ENCODE data around the gene CCDC112. TPM values are rescaled to one million over a fixed set of nuclear protein-coding genes. Genes with fewer than 3 reads are reported as not detected.
"Not testable (repeated sequence)": the region's sequence is repeated elsewhere in the genome, so short reads cannot be mapped to it uniquely, and the experiment has no call there.

Gene CCDC112, protein sequence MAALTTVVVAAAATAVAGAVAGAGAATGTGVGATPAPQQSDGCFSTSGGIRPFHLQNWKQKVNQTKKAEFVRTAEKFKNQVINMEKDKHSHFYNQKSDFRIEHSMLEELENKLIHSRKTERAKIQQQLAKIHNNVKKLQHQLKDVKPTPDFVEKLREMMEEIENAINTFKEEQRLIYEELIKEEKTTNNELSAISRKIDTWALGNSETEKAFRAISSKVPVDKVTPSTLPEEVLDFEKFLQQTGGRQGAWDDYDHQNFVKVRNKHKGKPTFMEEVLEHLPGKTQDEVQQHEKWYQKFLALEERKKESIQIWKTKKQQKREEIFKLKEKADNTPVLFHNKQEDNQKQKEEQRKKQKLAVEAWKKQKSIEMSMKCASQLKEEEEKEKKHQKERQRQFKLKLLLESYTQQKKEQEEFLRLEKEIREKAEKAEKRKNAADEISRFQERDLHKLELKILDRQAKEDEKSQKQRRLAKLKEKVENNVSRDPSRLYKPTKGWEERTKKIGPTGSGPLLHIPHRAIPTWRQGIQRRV
- total RNA-seq, result 7.4 TPM

DNA sequence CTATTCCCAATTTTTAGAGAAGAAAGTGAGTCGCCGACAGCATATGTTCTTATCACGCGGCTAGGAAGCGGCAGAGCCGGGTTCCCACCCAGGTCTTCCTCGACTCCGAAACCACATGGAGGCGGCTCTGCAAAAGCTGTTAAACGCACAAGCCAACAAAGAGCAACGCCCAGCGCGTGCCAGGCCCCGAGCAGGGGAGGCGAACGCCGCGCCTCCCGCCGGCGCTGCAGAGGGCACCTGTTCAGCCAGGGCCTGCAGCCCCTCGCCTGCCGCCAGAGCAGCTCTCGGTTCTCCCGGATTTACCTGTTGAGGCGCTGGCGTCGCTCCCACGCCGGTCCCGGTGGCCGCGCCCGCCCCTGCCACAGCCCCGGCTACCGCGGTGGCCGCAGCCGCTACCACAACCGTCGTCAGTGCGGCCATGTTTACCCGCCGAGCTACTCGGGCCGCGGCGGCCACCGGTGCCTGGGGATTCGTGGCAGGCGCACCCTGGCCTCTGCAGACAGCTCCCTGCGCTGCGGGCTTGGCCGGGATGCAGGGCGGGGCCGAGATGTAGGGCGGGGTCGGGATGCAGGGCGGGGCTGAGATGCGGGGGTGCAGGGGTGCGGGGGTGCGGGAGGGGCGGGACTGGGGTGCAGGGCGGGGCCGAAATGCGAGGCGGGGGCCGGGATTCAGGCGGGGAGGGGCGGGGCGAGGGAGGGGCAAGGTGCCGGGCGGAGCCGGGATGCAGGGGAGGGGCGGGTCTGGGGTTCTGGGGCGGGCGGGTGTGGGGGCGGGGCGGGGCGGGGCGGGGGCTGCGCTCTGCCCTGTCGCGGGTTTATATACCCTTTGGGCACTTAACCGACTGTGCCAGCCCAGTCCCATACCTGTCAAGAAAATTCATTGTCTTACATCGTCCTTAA, at the start of gene CCDC112:
Gene CCDC112 (minus strand): TSS at position 531 of the 899 bp plus-strand sequence. CDS start 111 bp downstream, at position 420.
- DNase-seq (ENCODE audit: low spot score), result peak; percentile 87

DNA sequence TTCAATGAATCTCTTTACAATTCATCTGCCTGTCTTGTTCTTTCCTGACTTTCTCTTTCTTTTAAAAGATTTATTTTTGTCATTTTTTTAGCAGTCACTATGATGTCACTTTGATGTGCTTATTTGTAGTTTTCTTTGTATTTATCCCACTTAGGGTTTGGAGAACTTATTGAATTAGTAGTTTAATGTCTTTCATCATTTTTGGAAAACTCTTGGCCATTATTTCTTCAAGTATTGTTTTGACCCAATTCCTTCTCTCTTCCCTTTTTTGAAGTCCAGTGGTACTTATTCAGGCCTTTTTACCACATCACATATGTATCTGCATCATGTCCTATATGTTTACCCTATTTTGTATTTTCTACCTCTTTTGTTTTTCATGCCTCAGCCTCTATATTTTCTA, 48.9 kb upstream of the CCDC112 start:
- no peak for DNase-seq (ENCODE audit: low spot score)

DNA sequence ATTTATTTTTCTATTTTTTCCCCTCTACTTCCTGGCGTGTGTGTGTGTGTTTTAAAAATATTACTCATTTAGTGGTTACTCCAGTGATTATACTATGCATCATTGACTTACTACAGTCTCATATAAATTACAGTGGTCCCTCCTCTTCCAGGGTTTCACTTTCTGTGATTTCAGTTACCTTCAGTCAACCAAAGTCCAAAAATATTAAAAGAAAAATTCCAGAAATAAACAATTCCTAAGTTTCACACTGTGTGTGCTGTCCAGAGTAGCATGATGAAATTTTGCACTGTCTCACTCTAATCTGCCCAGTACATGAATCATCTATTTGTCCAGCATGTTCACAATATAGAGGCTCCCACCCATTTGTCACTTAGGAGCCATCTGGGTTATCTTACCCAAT, 47.4 kb upstream of the CCDC112 start:
- no peak for DNase-seq (ENCODE audit: low spot score)

DNA sequence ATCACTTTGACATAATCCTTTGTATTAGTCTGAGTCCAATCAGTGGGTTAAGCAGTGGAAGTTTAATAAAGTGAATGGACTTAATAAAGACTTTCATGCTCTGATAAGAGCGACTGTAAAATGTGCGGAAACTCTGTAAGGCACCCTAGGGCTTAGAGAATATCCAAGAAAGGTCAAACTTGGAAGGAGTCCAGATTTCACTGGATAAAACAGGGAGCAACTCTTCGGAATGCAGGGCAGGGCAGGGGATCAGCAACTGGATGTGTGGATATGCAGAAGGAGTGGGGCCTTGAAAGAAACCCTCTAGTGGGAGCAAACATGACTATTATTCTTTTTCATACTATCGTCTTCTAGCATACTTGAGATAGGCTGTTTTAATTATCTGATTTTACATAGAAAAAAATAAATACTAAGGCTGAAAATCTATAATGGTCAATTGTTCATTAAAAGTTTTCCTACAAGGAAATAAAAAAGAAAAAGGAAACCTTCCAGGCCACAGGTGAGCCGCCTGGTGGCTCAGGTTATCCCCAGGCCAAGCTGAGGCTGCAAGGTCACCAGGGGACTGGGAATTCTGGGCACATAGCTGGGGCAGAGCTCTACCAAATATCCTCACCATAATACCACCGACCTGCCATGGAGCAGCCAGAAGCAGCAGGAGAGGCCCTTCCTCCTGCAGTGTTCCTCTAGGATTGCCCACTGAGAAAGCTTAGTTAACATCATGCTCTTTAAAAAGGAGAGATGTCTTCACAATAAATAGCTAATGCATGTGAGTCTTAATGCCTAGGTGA, 46.3 kb upstream of the CCDC112 start:
- DNase-seq (ENCODE audit: low spot score), result no peak

DNA sequence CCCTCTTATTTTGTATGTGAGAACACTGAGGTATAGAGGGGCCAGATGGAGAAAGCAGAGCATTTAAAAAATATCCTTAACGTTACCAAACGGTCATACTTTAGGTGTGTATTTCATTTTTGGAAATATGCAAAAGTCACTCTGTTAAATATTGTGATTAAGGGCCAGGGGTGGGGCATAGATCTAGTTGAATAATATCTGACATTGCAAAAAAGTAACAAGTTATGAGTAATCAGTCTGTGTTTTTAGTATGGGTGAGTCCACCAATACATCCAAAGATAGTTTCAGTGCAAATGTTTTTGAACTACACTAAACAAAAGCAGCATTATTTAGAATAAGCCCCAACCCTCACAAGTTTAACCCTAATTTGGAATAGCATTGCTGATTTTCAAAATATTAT, 45.3 kb upstream of the CCDC112 start:
- no peak for DNase-seq (ENCODE audit: low spot score)

DNA sequence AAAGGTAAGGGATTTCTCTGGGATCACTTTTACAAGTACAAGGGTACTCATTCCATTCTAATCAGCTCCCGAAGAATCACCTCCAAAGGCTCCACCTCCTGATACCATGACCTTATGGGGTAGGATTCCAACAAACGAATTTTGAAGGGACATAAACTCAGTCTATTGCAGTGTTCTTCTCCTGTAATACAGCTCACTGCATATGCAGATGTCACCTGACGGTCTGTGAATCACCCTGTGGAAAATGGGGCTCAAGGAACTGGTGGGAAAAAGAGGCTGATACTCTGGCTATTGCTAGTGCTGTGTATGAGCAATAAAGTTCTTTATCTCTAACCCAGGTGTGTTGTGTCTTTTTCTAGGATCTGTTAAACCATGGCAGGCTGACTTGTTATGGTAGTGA, 42.4 kb upstream of the CCDC112 start:
- no peak for DNase-seq (ENCODE audit: low spot score)

DNA sequence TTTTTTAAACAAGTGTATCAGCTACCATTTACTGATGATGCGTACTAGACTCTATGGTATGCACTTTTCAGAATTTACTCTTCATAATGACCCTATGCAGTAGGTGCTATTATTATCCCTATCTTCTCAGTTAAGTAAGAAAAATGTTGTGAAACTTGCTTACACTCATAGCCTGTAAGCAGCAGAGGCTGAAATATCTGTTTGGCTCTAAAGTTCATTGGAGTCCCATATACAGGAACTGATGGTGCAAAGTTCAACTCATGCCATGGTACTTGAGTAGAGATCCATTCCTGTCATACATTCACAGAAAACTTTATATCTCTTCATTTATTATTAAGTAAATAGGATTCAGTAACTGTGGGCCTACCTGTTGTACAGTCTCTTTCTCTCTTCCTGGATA, 41.4 kb upstream of the CCDC112 start:
- DNase-seq (ENCODE audit: low spot score), result no peak

DNA sequence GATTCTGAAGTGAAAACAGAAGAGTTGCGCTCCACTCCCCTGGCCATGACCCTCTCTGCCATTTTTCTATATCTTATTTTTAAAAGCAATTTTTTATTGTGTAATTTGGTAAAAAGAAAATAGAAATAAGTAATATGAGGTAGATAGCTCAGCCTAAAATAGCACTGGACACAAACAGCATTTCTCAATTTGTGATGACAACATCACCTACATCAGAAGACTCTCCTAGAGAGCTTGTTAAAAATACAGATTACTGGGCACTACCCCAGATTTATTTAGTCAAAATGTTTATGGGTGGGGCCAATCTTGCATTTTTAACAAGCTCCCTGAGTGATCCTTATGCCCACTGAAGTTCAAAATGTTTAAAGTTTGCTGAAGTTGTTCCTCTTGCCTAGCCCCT, 40.5 kb upstream of the CCDC112 start:
- DNase-seq (ENCODE audit: low spot score), result no peak

DNA sequence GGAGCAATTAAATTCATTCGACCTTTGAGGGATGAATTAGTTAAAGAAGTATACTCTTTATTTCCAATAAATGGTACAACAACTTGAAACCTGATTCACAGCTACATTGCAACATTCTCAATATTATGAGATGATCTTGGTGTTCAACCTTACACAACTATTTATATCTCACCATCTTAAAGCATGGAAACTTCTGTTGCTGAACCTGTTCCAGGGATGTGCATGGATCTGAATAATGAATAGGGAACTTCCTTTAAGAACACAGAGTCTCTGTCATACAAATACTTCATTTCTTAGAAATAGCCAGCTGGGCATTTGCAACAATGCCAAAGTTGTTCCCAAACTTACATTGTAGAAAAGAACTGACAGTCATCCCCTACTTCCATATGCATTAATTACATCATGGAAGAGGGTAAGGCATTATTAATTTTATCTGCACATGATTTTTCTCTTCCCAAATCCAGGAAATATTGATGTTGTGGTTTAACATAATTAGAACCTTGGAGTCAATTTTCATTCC, 39.8 kb upstream of the CCDC112 start:
- DNase-seq (ENCODE audit: low spot score), result no peak

DNA sequence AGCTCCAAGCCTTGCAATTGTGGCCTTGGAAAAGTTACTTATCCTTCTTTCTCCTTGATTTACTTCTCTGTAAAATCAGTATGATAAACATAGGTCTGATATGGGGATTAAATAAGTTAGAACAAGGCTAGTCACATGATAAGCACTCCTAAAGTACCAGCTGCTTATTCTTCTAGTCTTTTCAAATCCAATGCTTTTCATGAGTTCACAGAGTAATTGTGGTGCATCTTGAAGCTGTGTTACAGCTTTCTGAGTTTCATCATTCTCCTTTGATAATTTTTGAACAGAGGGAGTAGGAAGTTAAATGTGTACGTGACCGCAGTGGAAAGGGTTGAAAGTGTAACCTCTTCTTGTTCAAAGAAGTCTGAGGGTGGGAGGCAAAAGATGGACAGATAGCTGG, 38.8 kb upstream of the CCDC112 start:
- DNase-seq (ENCODE audit: low spot score), result no peak

DNA sequence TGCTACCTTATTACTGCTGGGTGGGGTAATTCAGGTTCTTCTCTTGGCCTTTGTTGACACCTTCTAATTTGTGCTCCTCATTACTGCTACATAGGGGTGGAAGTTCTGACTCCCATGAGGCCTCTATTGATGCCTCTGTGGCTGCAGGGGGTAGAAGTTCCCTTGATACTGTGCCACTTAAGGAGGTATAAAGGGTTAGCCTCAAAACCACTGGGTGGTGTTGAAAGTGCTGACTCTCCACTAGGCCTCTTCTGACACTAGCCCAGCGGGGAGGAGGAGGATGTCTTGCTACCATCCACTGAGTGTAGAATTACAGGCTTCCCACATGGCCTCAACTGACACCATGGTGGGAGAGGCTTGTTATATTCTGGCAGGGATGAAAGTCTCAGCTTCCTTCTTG, 36.7 kb upstream of the CCDC112 start:
- DNase-seq (ENCODE audit: low spot score), result no peak

DNA sequence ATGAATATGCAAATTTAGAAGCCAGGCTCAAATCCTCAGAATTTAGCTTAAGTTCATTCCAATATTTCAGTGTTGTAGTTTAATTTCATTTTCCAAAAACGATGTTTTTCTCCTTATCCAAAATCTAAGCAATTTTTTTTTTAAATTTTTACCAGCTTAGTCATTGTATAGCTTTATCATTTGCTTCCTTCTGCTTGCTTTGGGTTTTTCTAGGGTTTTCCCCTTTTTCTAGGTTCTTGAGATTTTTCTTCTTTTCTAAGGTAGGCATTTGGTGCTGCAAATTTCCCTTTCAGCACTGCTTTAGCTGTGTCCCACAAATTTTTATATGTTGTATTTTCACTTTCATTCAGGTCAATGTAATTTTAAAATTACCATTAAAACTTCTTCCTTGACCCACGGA, 34.4 kb upstream of the CCDC112 start:
- no peak for DNase-seq (ENCODE audit: low spot score)

DNA sequence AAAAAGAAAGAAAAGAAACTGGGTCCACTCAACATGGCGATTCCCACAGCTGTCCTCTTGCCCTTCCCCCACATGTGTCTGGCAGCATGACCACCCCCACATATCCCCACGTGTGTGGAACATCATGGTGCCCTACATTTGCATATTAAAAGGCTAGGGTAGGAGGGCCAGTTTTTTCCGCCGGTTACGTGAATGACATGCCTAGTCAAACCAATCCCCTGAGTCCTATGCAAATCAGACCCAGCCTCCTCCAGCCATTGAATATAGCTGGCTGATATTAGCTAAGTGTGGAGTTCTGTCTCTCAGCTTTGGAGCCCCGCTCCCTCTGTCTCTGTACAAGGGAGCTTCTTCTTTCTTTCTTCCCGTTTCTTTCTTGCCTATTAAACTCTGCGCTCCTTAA, 33.0 kb upstream of the CCDC112 start:
- DNase-seq (ENCODE audit: low spot score), result no peak

DNA sequence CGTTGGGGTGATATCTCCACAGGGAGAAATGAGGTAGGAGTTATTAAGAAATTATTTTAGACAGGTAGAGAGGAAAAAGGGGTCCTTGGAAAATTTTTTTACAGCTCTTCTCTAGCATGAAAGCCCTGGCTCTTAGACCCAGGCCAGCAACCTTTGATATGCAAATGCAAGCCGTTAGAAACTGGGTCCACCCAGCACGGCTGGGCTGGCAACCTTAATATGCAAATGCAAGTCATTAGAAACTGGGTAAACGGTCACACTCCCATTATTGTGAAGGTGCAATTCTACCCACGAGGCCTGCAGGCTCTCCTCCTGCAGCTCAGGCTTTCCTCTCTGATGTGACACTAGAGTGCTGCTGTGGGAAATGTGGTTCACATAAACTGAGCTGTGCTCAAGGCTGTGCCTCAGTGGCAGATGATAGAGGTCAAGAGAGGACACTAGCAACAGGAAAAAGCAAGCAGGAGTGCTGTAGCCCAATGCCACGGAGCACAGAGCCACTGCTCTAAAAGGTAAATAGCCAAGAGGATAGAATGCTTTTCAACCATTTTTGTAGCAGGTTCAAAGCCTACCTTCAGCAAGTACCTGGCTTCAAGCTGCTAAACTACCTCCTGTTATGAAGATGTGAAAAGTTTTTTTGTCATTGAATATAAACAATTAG, 32.3 kb upstream of the CCDC112 start:
- not testable (repeated sequence) for DNase-seq (ENCODE audit: low spot score)

DNA sequence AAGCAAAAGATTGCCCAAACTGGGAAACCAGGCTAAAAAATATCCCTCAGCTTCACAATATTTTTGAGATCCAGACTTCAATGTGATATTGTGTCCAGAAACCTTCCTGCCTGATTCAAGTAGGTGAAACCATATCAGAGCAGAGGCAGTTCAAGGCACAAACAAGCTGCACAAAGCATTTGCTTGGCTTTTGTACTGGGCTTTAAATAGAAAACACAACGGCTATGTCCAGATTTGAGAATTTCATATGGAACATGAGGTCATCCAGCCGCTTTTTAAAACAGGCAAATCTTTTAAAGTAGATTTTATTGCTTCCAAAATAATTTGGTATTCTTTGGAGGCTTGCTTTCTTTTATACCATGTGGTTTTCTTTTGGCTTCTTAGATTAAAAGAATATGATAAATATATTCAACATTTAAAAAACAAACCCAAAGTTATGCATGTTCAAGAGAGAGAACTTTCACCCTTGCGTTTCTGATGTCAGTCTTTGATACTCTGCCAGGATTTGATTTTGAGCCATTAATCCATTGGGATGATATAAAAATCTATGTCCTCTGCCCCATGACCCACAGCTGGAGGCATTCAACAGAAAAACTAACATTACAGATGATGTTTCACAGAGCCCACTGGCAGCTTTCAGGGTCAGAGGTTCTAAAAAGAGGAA, 29.0 kb upstream of the CCDC112 start:
- DNase-seq (ENCODE audit: low spot score), result no peak

DNA sequence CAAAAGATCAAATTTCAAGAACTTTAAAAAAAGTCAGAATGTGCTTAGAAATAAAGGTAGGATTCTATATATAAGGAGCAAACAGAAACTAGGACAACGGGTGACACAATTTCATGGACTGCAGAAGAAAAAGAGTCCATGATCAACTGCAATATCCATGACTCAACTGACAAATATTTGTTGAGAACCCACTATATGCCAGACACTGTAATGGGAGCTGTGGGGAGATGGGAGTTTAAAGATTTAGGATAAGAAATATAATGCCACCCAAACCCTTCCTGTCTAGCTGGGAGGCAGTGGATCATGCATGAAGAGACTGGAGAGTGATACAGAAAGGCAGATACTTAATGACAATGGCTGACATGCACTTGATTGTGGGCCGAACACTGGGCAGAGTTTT, 27.6 kb upstream of the CCDC112 start:
- no peak for DNase-seq (ENCODE audit: low spot score)

DNA sequence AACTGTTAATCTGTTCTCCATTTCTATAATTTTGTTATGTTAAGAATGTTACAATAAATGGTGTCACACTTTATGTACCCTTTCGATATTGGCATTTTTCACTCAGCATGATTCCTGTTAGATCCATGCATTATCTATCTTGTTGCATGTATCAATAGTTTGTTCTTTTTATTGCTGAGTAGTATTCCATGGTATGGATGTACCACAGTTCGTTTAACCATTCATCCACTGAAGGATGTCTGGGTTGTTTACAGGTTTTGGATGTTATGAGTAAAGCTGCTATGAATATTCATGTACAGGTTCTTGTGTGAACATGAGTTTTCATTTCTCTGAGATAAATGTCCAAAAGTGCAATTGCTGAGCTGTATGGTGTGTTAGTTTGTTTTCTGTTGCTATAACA, 26.3 kb upstream of the CCDC112 start:
- no peak for DNase-seq (ENCODE audit: low spot score)

DNA sequence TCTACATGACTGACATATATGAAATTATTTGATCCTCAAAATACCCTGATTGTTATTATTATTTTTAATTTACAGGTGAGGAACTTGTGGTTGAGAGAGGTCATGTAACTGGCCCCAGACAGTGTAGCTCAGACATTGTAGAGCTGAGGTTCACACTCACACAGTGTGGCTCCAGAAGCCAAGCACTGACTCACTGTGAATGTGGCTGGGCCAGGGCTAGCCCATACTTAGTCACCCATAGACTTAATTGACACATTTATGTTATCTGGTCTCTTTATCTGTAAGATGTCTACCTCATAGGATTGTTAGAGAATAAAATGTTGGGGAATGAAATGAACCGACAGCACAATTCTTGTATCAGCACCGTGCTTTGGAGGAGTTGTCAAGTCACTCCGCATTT, 24.9 kb upstream of the CCDC112 start:
- no peak for DNase-seq (ENCODE audit: low spot score)

DNA sequence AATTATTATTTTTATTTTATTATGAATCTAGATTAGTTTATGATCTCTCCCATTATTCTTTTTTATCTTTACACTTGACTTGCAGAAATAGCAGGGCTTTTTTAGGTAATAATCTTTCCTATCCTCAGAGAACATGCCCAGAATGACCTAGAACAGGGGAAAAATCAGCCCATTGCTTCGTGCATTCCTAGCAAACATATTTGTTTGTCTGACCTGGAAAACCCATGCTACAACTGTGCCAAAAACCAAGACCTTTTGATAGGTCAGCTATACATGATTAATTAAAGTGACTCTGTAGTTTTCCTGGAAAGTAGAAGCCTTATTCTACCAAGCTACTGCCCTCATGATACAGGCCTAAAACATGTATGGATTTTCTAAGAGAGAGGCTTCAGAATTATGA, 24.1 kb upstream of the CCDC112 start:
- no peak for DNase-seq (ENCODE audit: low spot score)

DNA sequence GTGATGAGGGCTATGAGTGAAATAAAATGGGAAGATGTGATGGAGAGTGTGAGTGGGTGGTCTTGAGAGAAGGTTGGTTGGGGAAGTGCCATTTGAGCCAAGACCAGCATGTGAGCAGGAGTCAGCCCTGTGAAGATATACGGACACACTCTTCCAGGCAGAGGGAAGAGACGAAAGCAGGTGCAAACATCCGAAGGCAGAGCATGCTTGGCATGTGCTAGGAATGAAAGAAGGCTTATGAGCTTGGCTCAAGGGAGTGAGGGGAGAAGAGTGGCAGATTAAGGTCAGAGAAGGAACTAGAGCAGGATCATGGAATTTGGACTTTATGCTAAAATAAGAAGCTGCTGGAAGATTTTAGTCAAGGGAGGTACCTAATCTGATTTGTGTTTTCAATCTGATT, 23.6 kb upstream of the CCDC112 start:
- no peak for DNase-seq (ENCODE audit: low spot score)

DNA sequence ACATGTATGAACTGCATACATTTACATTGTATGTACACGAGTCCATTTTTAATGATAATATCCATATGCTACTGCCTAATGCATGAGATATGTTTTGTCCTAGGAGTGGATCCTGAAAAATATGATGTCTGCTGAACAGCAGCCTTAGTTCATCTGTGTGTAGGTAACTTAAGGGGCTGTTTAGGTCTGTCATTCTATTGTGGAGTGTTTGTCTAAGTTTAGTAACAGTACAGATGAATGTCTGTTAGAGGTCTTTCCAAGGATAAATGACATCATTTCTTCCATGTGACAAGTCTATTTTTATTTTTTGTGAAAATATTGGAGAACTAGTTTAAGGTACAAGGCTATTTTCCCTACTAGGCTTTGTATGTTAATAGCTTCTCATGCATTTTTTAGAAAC, 22.6 kb upstream of the CCDC112 start:
- no peak for DNase-seq (ENCODE audit: low spot score)

Measured in ureter (tissue), 1 donor.